ENCODE results near the gene CCDC97. TPM values are rescaled to one million over a fixed set of nuclear protein-coding genes. Genes with fewer than 3 reads are reported as not detected.

CCDC97 gene
- total RNA-seq, 1 experiment from 2014 or later: 25.5 TPM

DNA sequence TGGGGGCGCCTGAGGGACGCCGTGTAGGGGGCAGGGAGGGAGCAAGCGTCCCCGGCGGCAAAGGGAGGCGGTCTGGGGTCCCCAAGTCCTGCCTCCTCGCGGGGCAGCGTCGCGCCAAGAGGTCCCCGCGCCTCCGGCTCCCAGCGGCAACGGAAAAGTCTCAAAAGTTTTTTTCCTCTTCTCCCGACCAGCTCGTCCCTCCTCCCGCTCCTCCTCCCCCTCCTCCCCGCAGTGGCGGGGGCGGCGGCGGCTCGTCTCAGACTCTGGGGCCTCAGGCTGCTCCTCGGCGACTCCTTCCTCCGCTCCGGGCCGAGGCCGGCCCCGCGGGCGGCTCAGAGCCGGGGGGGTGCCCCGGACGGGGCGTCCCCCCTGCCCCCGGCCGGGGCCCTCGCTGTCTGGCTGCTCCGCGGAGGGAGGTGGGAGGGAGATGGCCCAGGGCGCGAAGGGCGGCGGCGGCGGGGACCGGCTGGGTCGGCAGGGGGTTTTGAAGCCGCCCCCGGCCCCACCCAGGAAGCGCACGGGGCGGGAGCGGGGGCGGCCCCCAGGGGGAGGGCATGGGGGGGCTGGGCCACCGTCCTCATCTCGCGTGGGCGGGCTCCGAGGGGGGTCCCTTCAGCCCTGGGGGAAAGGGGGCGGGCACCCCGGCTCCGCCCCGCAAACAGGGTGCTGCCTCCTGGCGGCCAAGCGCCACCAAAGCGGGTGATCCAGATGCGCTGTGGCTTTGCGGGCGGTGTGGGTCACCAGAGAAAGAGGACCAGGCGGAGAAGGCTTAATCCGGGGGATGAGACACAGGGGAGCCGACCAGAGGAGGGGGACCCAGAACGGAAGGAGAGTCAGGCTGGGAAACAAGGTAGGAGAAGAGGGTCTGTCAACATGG is 43.7 kb downstream of the CCDC97 start, which contains the start of gene TGFB1:
Gene TGFB1, minus strand, starts transcription at position 457 of the 877 bp plus-strand sequence. CDS start 878 bp downstream, outside the sequence.
- Histone ChIP-seq H3K4me3 (ENCODE audit: low read depth in 2 of 2, low read length in 2 of 2) (peak within 1 kb of the TSS; percentile 72 to 79), H3K4me1 (ENCODE audit: control insufficient read depth, insufficient read depth, low read length) (peaks cover 5% of the 10 kb centered on the region; the same call in 1 of the 2 replicates), H3K9me3 (ENCODE audit: control insufficient read depth, insufficient read depth, low read depth, low read length) (no peaks in the 10 kb centered on the region), H3K27me3 (ENCODE audit: control insufficient read depth, insufficient read depth, low read length) (no peaks in the 10 kb centered on the region), H3K27ac (ENCODE audit: low read length) (peak within 1 kb of the TSS; percentile 75), H3K36me3 (ENCODE audit: control insufficient read depth, insufficient read depth, low read length) (peaks cover 6% of the 10 kb centered on the region; the same call in 1 of the 2 replicates)
- in situ Hi-C loops (cut with HindIII; ENCODE audit: low pct_unique_long_range_greater_than_20kb, low sequenced_read_pairs): no loop called here
- ChIA-PET CTCF (no interaction called here), POLR2A (interaction anchor here (0.8 kb wide), 1 partner anchor 752 kb away, joined by 3 read pairs; no protein-coding TSS in a partner anchor)
- TF ChIP-seq, protein P1, sequence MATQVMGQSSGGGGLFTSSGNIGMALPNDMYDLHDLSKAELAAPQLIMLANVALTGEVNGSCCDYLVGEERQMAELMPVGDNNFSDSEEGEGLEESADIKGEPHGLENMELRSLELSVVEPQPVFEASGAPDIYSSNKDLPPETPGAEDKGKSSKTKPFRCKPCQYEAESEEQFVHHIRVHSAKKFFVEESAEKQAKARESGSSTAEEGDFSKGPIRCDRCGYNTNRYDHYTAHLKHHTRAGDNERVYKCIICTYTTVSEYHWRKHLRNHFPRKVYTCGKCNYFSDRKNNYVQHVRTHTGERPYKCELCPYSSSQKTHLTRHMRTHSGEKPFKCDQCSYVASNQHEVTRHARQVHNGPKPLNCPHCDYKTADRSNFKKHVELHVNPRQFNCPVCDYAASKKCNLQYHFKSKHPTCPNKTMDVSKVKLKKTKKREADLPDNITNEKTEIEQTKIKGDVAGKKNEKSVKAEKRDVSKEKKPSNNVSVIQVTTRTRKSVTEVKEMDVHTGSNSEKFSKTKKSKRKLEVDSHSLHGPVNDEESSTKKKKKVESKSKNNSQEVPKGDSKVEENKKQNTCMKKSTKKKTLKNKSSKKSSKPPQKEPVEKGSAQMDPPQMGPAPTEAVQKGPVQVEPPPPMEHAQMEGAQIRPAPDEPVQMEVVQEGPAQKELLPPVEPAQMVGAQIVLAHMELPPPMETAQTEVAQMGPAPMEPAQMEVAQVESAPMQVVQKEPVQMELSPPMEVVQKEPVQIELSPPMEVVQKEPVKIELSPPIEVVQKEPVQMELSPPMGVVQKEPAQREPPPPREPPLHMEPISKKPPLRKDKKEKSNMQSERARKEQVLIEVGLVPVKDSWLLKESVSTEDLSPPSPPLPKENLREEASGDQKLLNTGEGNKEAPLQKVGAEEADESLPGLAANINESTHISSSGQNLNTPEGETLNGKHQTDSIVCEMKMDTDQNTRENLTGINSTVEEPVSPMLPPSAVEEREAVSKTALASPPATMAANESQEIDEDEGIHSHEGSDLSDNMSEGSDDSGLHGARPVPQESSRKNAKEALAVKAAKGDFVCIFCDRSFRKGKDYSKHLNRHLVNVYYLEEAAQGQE (IDR thresholded peaks at IDR 0.05; ENCODE audit: insufficient read depth in 1 of 2, low read depth in 2 of 2, low read length in 1 of 2): no peak
- TF ChIP-seq TCF7L2 (IDR thresholded peaks at IDR 0.05; ENCODE audit: low read depth, low read length) (no peak), SIN3A (IDR thresholded peaks at IDR 0.05; ENCODE audit: borderline replicate concordance, insufficient read depth, low read depth, low read length) (peak; percentile 59; the same call in 1 of the 2 replicates), POLR2AphosphoS5 (IDR thresholded peaks at IDR 0.05; ENCODE audit: low read depth, low read length) (peak; percentile 54)
- TF ChIP-seq, protein P2, sequence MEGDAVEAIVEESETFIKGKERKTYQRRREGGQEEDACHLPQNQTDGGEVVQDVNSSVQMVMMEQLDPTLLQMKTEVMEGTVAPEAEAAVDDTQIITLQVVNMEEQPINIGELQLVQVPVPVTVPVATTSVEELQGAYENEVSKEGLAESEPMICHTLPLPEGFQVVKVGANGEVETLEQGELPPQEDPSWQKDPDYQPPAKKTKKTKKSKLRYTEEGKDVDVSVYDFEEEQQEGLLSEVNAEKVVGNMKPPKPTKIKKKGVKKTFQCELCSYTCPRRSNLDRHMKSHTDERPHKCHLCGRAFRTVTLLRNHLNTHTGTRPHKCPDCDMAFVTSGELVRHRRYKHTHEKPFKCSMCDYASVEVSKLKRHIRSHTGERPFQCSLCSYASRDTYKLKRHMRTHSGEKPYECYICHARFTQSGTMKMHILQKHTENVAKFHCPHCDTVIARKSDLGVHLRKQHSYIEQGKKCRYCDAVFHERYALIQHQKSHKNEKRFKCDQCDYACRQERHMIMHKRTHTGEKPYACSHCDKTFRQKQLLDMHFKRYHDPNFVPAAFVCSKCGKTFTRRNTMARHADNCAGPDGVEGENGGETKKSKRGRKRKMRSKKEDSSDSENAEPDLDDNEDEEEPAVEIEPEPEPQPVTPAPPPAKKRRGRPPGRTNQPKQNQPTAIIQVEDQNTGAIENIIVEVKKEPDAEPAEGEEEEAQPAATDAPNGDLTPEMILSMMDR (IDR thresholded peaks at IDR 0.05): peak; percentile 90
- intact Hi-C loops (cut with micrococcal nuclease; ENCODE audit: unreplicated experiment): no loop called here
- ATAC-seq: peak; percentile 76
- no peak for DNase-seq (ENCODE audit: low read depth, low spot score)
- TSS peak; percentile 84 for BruUV-seq (replicated peaks)

GRCh38 chr19:41354343-41354953 is 44.5 kb downstream of the CCDC97 start:
- no peak overlapping the region for H3K27ac ChIP-seq (ENCODE audit: low read length)
- ChIA-PET POLR2A (no interaction called here), CTCF (no interaction called here)
- peaks cover 5% of the 10 kb centered on the region; the same call in 1 of the 2 replicates for H3K4me1 ChIP-seq (ENCODE audit: control insufficient read depth, insufficient read depth, low read length)
- no peak for ATAC-seq
- BruUV-seq (replicated peaks): no TSS peak
- no peak for DNase-seq (ENCODE audit: low read depth, low spot score)
- in situ Hi-C loops (cut with HindIII; ENCODE audit: low pct_unique_long_range_greater_than_20kb, low sequenced_read_pairs): no loop called here
- H3K27me3 ChIP-seq (ENCODE audit: control insufficient read depth, insufficient read depth, low read length): no peaks in the 10 kb centered on the region
- H3K4me3 ChIP-seq (ENCODE audit: low read depth in 2 of 2, low read length in 2 of 2): peak overlapping the region; percentile 45 to 79
- peaks cover 6% of the 10 kb centered on the region; the same call in 1 of the 2 replicates for H3K36me3 ChIP-seq (ENCODE audit: control insufficient read depth, insufficient read depth, low read length)
- intact Hi-C loops (cut with micrococcal nuclease; ENCODE audit: unreplicated experiment): no loop called here
- no peaks in the 10 kb centered on the region for H3K9me3 ChIP-seq (ENCODE audit: control insufficient read depth, insufficient read depth, low read depth, low read length)
- TF ChIP-seq POLR2AphosphoS5 (IDR thresholded peaks at IDR 0.05; ENCODE audit: low read depth, low read length): no peak
- no peak for TF ChIP-seq TCF7L2 (IDR thresholded peaks at IDR 0.05; ENCODE audit: low read depth, low read length)
- TF ChIP-seq, protein P1 (IDR thresholded peaks at IDR 0.05; ENCODE audit: insufficient read depth in 1 of 2, low read depth in 2 of 2, low read length in 1 of 2): no peak
